ENCODE data around the gene GAMT. TPM values are rescaled to one million over a fixed set of nuclear protein-coding genes. Genes with fewer than 3 reads are reported as not detected.

The GAMT gene
- total RNA-seq: 41.5 to 44.5 TPM (median 42.6 TPM) in 3 replicates

DNA sequence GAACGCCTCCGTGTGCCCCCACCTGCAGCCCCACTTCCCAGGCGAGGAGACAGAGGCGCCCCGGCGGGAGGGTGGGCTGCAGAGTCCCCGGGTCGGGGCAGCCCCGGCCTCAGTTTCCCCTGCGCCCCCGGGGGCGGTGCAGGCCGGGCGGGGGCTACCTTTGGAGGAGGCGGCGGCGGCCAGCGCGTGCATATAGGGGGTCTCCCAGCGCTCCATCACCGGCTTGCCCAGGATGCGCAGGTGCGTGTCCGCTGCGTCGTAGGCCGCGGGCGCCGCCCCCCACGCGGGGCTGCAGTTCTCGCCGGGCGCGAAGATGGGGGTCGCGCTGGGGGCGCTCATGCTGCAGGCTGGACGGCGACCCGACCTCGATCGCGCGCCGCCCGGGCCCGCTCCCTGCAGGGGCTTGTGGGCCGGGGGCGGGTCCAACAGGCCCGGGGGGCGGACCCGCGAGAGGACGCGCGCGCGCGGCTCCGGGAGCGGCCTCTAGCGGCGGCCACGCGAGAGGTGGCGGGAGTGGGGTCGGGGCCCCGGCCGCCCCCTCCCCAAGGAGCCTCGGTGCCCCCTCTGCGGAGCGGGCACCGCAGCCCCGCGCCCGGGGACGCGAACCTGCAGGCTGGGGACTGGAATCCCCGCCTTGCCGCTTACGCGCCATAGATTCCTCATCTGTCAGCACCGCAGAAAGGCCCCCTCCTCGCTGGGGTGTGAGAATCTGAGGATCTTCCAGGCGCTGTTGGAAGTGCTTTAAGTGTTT, at the start of gene GAMT:
GAMT (minus strand) TSS at position 405 of the 751 bp plus-strand sequence; CDS start at position 339, 66 bp downstream.
- no peak within 1 kb of the TSS for H3K27ac Mint-ChIP-seq
- peak within 1 kb of the TSS; percentile 68 for H3K4me3 Mint-ChIP-seq
- peaks cover 8% of the 10 kb centered on the region for H3K4me1 Mint-ChIP-seq
- no peaks in the 10 kb centered on the region for H3K9me3 Mint-ChIP-seq
- DNase-seq (ENCODE audit: low spot score in 2 of 2, unreplicated experiment in 2 of 2): no peak
- H3K27me3 Mint-ChIP-seq (ENCODE audit: low read depth): no peaks in the 10 kb centered on the region
- peaks cover 3% of the 10 kb centered on the region for H3K36me3 Mint-ChIP-seq
- TF ChIP-seq, protein P1, sequence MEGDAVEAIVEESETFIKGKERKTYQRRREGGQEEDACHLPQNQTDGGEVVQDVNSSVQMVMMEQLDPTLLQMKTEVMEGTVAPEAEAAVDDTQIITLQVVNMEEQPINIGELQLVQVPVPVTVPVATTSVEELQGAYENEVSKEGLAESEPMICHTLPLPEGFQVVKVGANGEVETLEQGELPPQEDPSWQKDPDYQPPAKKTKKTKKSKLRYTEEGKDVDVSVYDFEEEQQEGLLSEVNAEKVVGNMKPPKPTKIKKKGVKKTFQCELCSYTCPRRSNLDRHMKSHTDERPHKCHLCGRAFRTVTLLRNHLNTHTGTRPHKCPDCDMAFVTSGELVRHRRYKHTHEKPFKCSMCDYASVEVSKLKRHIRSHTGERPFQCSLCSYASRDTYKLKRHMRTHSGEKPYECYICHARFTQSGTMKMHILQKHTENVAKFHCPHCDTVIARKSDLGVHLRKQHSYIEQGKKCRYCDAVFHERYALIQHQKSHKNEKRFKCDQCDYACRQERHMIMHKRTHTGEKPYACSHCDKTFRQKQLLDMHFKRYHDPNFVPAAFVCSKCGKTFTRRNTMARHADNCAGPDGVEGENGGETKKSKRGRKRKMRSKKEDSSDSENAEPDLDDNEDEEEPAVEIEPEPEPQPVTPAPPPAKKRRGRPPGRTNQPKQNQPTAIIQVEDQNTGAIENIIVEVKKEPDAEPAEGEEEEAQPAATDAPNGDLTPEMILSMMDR (IDR thresholded peaks at IDR 0.05; ENCODE audit: unreplicated experiment): no peak

DNA sequence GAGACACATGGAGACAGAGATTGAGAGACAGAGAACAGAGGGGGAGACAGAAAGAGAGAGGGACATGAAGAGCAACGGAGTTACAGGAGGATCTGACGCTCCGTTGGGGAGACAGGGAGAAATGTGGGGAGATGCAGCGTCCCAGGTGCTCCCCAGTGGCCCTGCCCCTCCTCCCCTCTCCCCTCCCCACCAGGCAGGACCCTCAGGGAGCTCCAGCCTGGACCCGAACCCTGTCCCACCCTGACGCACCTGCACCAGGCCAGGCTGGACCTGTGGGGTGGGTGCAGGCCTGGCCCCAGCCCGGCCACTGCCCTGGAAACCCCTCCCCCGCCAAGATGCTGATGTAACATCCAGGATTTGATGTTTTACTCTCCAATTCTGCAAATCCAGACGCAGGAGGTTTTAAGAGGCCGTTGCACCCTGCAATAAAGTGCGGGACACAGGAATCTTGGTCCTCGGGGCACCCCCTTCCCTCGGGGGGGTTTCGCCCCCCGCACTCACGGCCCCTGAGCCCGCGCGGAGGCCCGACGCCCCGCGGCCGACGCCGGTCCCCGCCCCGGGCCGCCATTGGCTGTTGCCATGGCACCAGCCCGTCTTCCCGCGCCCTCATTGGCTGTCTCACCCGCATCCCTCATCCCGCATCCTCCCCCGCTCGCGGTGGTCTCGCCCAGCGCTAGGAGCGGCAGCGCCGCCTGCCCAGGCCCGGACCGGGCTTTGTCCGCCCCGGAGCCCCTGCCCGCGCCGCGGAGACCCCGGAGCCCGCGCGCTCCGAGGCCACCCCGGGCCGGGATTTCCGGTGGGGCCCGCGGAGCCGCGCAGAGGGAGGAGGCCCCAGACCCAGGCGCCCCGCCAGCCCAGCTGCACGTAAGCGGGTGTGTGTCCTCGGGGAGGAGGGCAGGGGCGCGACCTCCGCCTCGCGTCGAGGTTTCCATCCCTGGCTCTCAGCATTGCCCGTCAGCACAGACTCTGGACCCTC, 48.4 kb upstream of the GAMT start, which contains the start of gene APC2:
APC2 (plus strand) TSS at position 655 of the 976 bp plus-strand sequence. CDS start 2,881 bp downstream, outside the sequence.
- no peak within 1 kb of the TSS for H3K4me3 Mint-ChIP-seq
- DNase-seq (ENCODE audit: low spot score in 2 of 2, unreplicated experiment in 2 of 2): no peak
- H3K9me3 Mint-ChIP-seq: no peaks in the 10 kb centered on the region
- no peaks in the 10 kb centered on the region for H3K36me3 Mint-ChIP-seq
- TF ChIP-seq, protein P1 (IDR thresholded peaks at IDR 0.05; ENCODE audit: unreplicated experiment): no peak
- H3K27me3 Mint-ChIP-seq (ENCODE audit: low read depth): peaks cover 81% of the 10 kb centered on the region
- no peak within 1 kb of the TSS for H3K27ac Mint-ChIP-seq
- peaks cover 2% of the 10 kb centered on the region for H3K4me1 Mint-ChIP-seq

GRCh38 chr19:1447944-1448343, 46.6 kb upstream of the GAMT start:
- Mint-ChIP-seq H3K4me1 (peaks cover 2% of the 10 kb centered on the region), H3K27ac (no peak overlapping the region), H3K4me3 (peak overlapping the region; percentile 16), H3K27me3 (ENCODE audit: low read depth) (peaks cover 71% of the 10 kb centered on the region), H3K36me3 (no peaks in the 10 kb centered on the region), H3K9me3 (no peaks in the 10 kb centered on the region)
- TF ChIP-seq, protein P1 (IDR thresholded peaks at IDR 0.05; ENCODE audit: unreplicated experiment): no peak
- no peak for DNase-seq (ENCODE audit: low spot score in 2 of 2, unreplicated experiment in 2 of 2)

DNA sequence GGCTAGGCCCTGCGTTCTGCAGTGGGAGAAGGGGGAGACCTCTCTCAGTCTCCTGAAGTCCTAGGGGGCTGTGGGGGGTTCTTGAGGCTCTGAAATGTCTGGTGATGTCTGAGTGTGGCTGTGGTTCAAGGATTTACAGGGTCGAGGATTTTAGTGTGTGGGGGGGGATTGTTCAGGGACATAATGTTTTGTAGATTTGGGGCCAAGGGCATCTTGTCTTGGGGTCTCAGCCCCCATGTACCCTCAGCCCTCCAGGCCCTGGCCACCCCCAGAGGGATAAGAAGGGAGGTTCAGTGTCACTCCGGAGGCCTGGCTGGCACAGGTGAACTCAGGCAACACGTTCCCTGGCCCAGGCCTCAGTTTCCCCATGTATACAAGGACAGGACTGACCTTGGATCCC, 46.2 kb upstream of the GAMT start:
- Mint-ChIP-seq H3K27me3 (ENCODE audit: low read depth) (peaks cover 66% of the 10 kb centered on the region), H3K36me3 (peaks cover 3% of the 10 kb centered on the region), H3K4me1 (peaks cover 2% of the 10 kb centered on the region), H3K4me3 (peak overlapping the region; percentile 48), H3K9me3 (no peaks in the 10 kb centered on the region), H3K27ac (no peak overlapping the region)
- TF ChIP-seq, protein P1 (IDR thresholded peaks at IDR 0.05; ENCODE audit: unreplicated experiment): no peak
- no peak for DNase-seq (ENCODE audit: low spot score in 2 of 2, unreplicated experiment in 2 of 2)

- peaks cover 60% of the 10 kb centered on the region for H3K27me3 Mint-ChIP-seq (ENCODE audit: low read depth)
- DNase-seq (ENCODE audit: low spot score in 2 of 2, unreplicated experiment in 2 of 2): no peak
- H3K9me3 Mint-ChIP-seq: no peaks in the 10 kb centered on the region
- peaks cover 2% of the 10 kb centered on the region for H3K4me1 Mint-ChIP-seq
- TF ChIP-seq, protein P1 (IDR thresholded peaks at IDR 0.05; ENCODE audit: unreplicated experiment): no peak
- H3K4me3 Mint-ChIP-seq: peak overlapping the region; percentile 60
- no peak overlapping the region for H3K27ac Mint-ChIP-seq
- peaks cover 9% of the 10 kb centered on the region for H3K36me3 Mint-ChIP-seq
Observed at GRCh38 chr19:1446713-1447481, 45.6 kb upstream of the GAMT start.
